EL (cell line): ENCODE results near the gene PRR36.
A peak's percentile ranks its signal among the peaks of the same experiment; 100 is the strongest.

ENCODE experiments used
- DNase-seq: peaks from one replicate; pipeline ENCODE4 v3.0.0-alpha.2; 2016

PRR36 gene

DNA sequence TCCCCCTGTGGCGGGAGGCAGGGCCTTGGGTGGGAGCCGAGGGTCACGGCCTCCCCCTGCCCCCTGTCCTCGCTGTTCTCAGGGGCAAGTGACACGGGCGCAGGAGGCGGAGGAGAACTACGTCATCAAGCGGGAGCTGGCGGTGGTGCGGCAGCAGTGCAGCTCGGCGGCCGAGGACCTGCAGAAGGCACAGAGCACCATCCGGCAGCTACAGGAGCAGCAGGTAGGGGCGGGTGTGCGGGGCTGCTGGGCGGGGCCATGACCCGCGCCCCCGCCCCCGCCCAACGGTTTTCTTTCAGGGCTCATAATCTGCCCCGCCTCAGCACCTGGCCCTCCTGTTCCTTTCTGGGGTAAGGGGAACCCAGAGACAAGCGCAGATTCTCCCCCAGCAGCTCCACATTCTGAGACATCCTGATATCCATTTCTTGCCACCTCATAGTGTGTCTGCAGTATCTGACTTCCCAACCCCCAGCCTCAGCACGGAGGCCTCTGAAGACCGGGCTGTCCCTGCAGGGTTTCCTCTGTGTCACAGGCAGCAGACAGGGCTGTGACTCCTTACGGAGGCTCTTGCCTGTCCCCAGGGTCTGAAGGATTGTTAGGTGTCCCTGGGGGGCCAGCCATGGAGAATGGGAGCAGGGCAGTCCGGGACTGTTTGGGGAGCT, 15.9 kb downstream of the PRR36 start:
- DNase-seq: no peak

DNA sequence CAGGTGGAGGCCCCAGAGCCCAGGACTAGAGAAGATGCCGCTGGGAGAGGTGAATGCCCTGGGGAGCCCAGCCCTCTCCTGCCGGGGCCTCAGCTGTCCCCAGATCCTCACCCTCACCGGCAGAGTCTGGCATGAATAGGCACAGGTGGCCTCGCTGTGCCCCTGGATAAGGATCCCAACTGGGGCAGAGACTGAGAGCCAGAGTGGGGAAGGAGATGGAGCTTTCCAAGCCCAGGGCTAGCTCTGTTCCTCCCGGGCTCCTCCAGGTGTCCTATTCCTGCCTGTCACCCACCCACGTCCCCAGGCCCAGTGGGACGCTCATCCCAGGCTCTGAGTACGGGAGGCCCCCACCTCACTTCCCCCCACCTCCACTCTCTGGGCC, 16.5 kb downstream of the PRR36 start:
- no peak for DNase-seq

DNA sequence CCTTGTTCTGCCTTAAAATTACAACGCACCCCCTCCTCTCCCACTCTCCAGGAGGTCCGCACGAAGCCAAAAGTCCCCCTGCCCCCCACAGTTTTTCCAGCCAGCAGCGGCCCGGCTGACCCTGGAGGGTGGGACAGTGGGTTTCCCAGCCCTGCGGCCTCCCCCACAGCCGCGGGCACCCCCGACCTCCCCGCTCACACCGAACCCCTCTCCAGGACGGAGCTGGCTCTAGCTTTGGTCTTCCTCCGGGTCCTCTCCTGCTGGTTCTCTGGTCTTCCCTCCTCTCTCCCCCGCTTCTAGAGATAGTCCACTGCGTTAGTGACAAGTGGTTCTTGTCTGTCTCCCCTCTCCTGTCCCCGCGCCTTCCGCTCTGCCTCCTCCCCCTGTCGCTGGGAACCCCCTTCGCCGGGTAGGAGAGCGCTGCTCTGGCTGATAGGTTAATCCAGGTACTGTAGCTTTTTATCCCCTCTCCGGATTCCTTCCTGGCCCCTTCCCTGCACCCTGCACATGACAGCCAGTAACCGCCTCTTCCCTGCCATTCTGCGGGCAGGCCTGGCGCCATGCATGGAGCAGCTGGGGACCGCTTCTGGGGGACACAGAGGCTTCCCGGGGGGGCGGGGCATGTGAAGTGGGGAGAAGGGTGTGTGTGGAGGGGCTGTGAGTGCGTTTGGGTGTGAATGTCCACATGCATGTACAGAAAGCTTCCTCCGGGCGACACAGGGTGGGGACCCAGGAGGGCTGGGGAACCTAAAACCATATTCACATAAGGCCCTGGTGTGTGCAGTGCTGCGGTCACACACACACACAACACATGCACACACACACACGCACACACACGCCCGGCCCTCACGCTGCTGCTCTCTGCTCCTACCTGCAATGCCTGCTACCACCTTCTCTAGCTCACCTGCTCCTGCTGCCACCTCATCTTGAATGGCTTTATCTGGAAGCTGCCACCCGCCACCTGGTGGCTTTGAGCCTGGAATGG, 17.2 kb downstream of the PRR36 start:
- DNase-seq: no peak

DNA sequence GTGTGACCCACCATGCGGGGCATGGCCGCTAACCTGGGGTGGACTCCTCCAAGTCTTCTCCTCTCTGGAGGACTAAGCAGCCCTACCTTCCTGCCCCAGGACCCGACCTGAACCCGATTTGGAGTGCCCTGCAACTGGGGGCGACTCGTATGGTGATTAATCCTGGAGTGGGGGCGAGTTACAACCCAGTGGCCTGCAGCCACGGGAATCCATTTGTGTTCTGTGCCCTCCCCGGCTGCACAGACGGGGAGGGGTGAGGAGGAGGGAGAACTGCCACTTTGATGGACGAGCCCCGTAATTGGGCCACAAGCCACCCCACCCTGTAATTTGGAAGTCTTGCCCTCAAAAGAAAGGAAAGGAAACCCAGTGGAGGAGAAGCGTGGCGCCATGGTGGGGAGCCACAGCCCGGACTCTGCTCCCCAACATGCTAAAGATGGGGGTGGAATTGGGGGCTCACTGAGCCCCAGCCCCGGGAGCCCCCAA, 18.0 kb downstream of the PRR36 start:
- no peak for DNase-seq

DNA sequence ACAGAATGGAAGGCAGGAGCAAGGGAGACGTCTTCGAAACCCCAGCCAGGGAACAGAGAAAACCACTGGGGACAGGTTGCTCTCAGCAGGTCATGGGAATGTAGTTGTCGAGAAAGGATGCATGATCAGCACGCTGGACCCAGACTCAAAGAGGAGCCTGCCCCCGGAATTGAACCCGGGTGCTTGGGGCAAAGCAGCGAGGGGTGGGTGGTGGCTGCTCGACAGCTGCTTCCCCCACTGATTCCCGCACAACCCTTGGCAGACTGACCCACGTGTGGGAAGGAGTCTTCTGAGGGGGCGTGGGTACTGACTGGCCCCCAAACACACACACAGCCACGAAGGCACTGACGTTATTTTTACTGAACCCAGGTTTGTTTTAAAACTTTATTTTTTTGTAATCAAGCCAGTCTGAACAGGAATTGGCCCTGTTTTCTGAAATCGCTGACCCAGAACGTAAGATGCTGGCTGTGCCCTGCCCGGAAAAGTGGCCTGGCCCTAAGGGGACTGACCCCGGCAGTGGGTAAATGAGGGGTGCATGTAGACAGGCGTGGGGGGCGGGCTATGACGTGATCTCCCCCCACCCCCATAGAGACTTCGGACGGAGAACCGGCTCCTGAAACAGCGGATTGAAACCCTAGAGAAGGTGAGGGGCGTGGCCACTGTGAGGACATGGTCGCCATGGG, 18.6 kb downstream of the PRR36 start:
- DNase-seq: no peak

DNA sequence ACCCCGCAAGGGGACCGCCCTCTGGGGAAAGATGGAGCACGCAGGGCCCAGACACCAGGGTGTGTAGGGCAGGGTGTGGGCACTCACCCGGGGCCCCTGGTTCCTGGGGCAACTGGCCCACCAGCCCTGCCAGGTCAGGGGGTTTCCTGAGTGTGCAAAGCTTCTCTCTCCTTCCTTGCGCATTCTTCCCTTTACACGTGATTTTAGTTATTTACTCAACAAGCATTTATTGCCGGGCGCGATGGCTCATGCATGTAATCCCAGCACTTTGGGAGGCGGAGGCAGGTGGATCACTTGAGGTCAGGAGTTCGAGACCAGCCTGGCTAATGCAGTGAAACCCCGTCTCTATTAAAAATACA, 20.4 kb downstream of the PRR36 start:
- DNase-seq: no peak

DNA sequence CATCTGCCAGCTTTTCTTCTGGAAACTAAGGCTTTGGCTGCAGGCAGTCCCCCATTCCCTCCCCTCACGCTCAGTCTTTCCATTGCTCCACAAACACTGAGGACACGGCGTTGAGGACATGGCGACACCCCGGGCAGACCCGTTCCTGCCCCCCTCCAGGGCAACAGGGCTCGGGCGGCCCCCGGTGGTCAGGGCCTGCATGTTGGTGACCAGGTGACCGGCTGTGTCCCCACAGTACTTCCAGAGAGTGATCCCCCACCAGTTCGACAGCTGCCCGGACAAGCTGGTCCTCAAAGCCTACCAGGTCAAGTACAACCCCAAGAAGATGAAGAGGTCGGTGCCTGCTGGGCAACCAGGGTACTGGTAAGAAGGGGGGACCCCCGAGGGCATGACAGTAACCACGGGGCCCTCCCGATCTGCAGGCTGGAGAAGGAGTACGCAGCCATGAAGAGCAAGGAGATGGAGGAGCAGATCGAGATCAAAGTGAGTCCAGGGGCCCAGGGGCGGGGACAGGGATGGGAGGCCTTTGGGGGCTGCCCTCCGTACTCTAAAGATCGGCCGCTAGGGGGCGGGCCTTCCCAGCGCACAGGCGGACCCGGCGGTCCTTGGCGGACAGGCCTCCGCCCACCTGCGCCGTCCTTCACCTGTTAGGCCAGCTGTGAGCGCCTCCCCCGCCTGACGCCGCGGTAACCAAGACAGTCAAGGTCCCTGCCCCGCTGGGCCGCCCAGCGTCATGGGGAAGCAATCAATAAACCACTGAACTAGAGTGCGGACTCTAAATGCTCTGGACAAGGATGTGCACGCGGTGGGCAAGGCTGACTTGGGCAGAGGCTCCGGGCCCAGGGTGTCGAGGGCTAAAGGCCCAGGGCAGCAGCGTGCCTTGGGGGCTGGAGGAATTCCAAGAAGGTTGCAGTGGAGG, 21.1 kb downstream of the PRR36 start:
- peak; percentile 50 for DNase-seq

DNA sequence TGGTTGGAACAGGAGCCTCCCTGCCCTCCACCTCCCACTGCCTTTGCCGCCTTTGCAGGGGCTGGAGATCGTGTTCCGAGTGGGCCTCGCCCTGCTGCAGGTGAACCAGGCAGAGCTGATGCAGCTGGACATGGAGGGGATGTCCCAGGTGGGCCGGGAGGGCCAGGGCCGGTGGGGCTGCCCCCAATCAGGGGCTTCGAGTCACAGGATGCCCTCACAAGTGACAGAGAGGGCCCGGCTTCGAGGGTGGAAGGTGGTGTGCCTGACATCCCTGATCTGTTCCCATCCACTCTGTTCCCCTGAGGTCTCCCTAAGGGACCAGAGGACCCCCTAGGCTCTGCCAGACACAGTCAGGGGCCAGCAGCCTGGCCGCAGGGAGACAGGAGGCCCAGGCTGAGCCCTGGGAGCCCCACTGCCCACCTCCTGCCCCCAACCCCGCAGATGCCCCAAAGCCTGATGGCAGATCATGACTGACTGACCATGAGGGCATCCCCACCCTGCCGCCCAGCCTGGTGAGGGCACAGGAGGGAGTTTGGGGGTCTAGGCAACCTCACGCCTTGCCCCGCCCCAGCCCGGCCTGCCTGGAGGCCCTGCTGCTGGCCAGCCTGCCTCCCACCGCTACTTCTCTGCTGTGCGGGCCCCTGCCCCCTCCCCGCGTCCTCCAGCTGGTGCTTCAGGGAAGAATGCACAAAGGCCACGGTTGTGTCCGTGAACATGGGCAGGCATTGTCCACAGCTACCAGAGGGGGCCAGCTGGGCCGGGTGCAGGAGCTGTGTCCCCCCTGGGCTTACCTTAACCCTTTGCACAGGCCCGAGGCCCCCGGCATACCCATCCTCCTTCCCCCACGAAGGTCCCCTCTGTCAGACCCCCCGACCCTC, 22.3 kb downstream of the PRR36 start:
- DNase-seq: no peak

DNA sequence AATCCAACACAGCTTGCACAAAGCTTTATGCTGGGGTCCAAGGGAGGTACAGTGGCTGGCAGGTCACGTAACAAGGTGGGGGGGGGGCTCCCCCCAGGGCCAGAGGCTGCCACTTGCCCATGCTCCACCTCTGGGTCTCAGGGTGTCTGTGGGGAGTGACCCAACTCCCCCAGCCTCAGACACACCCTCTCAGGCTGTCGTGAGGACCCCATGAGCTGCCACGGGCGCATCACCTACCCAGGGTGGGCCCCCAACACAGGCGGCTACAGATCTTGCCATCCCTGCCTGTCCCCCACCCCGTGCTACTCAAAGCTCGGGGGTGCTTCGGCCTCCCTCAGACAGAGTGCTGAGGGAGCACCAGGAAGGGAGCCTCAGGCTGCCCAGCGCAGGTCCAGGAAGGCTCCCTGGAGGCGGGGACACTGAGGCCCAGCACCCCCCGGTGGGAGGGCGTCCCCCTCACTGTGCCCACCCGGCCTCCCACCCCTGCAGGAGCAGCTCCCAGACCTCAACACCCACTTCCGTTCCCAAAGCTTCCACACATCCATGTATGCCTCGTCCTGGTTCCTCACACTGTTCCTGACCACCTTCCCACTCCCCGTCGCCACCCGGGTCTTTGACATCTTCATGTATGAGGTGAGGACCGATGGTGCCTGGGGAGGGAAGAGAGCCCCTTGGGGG, 23.1 kb downstream of the PRR36 start:
- no peak for DNase-seq

DNA sequence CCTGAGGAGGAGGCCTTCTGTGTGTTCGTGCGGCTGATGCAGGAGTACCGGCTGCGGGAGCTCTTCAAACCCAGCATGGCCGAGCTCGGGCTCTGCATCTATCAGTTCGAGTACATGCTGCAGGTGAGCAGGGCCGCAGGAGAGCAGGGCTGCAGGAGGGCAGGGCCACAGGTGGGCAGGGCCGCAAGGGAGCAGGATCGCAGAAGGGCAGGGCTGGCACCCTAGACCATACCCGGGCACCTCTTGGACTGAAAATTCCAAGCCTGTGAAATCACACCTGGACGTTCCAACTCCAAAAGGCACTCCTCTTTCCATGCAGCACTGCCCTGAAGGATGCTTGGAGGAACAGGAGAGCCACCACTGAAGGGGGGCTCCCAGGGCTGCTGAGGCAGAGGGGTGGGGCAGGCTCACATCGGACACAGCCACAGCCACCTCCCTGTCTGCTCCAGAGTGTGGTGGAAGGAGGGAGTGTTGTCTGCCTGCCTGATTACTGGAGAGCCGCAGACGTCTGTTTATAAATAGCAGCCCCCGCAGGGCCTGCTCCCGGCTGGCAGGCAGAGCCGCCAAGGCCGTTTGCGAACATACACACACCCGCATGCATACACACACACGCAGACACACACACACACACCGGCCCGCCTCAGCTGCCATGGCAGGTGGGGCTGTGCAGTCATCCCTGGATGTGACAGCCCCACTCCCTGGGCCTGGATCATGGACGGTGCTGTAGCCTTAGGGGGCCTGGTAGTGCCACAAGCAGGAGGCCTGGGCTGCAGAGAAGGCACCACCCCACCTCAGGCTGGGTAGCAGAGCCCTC, 24.0 kb downstream of the PRR36 start:
- no peak for DNase-seq

DNA sequence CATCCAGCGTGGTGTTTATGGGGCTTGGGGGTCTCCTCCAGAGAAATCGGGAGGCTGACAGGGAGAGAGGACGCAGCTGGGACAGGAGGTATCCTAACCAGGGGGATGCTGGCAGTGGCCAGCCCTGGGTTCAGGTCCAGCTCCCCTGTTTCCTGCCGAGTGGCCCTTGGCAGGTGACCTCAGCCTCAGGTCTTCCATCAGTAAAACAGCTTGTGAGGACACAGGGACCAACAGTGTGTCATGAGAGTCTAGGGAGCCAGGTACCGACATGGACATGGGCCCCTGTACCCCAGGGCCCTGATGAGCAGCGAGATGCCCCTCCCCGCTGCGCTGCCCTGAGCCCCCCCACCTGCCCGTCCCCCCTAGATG, 24.6 kb downstream of the PRR36 start:
- no peak for DNase-seq

DNA sequence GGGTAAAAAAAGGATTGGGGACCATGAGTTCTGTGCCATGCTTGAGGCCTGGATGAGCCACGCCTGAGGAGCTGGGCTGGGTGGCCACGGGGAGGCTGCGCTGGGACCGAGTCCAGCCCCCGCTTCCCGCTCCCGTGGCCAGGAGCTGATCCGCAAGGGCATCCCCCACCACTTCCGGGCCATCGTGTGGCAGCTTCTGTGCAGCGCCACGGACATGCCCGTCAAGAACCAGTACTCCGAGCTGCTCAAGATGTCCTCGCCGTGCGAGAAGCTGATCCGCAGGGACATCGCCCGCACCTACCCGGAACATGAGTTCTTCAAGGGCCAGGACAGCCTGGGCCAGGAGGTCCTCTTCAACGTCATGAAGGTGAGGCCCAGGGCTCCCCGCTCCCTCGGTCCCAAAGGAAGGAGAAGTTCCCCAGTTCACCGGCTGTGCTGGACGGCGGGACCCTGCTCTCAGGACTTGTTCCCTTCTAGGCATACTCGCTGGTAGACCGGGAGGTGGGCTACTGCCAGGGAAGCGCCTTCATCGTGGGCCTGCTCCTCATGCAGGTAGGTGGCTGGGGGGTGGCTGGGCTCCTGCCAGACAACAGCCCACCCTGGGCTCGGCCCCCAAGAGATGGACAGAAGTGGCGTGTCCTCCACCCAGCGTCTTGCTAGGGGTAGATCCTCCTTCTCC, 25.3 kb downstream of the PRR36 start:
- no peak for DNase-seq

DNA sequence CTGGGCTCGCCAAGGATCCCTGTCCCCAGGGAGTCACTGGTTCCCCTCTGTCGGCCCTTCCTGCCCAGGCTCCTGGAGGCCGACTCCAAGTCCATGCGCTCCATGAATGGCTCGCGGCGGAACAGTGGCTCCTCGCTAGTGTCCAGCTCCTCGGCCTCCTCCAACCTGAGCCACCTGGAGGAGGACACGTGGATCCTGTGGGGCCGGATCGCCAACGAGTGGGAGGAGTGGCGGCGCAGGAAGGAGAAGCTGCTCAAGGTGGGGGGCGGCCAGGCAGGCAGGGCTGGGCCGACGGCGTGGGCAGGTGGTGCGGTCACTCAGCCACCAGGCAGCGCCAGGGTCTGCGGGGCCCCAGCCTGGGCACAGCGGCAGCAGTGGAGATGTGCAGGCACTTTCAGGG, 26.5 kb downstream of the PRR36 start:
- DNase-seq: no peak

DNA sequence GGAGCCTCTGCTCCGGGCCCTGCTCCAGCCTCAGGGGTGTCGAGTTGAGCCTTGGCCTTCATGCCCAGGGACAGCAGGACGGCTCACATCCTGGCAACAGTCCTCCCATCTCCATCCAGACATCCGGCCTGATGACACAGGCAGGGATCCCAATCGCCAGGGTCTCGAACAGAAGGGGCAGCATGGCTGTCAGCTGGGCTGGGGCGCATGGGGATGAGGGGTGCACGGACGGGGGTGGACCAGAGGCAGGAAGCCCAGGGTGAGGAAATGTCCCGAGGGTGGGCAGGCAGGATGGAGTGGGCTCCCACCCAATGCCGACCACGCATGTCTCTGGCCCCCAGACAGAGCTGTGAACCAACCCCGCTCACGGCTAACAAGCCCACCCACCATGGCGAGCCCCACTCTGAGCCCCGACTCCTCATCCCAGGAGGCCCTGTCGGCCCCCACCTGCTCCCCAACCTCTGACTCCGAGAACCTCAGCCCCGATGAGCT, 28.0 kb downstream of the PRR36 start:
- no peak for DNase-seq

DNA sequence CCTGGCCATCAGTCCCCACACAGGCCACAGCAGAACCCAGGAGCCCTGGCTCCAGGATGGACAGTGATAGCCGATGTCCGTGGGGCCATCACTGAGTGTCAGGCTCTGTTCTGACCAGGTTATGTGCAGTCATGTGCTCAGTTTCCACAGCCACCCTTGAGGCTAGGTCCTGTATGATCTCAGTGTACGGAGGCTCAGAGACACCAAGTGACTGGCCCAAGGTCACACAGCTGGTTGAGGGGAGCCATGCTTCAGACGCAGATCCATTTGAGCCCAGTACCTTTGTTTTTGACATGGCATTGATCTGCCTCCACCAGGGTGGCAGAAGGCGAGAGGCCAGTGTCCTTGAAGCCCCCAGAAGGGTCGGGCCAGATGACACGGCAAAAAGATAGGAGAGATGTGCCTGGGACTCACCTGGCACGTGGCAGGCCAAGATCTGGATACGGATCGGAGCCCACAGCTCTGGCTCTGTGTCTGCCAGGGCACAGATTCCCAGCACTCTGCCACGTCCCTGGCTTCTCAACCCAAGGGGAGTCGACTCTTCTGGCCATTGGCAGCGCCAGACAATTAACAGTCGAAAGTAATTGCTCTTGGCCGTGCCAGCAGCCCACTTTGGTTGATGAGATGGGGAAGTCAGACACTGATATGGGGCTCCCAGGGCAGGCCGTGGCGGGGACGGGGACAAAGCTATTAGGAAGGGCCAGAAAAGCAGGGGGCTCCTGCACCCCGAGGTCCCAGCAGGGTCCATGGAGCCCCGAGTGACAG, 28.6 kb downstream of the PRR36 start:
- DNase-seq: no peak

DNA sequence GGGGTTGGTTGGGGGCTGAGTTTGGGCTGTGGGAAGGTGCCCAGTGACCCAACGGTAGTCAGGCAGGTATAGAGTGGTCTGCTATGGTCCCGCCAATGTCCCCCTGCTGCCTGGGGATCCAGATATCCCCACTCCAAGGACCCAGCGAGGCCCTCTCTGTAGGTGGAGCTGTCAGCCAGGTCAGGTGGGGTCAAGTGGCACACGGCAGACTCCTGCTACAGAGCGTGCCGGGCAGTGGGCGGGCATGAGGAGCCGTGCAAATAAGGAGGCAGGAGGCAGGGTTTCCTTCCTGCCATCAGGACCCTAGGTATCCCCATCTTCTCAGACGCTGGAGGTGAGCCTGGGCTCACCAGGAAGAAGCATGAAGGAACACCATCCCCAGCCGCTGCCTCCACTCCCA, 29.2 kb downstream of the PRR36 start:
- DNase-seq: no peak

DNA sequence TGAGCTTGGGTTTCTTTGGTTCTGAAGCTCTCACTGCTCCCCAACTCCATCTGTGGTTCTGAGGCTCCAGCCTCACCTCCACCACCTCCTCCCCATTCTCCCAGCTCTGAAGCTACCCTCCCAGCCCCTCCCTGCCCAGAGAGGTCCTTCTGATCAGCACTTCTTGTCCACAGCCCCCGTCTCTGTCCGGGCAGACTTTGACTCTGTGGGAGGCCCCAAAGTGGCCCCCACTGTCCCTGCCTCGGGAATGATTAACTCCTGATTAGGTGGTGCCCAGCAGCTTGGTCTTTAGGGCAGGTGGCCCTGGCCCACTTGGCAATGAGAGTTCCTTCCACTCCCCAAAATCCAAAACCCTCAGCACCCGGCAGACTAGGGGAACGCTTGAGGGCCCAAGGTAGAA, 29.8 kb downstream of the PRR36 start:
- DNase-seq: no peak

DNA sequence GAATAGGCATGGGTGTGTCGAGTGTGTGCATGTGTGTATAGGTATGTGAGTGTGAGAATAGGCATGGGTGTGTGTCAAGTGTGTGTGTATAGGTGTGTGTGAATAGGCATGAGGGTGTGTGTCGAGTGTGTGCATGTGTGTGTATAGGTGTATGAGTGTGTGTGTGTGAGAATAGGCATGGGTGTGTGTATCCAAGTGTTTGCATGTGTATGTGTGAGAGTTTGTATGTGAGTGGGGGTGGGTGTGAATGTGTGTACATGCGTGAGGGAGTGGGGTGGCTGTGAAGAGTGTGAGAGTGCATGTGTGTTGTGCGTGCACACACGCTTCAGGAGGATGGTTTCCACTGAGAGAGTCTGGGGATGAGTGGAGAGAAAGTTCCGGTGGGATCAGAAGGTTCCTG, 30.7 kb downstream of the PRR36 start:
- DNase-seq: no peak
